GM12878 (cell line): ENCODE results near the gene CKS1B. TPM values are rescaled to one million over a fixed set of nuclear protein-coding genes. Genes with fewer than 3 reads are reported as not detected.

Experiments
- ATAC-seq: fragments of 200-7000 bp; cut with Tn5 transposase; 3 replicates; pipeline ENCODE4 v1.9.1; 2020; ENCODE audit warnings: mild to moderate bottlenecking, moderate library complexity
- BruUV-seq: library from RNA; stranded (reverse); fragments of 400-500 nt; replicated peaks from 2 replicates; lab custom pipeline; 2021; lab: Mats Ljungman, UMichigan
- CTCF ChIA-PET: fragments of 300-600 bp; sonication (Branson Sonifier 250); formaldehyde crosslinking; extraction: SDS; loops from one replicate; lab custom pipeline; 2021; ENCODE audit warnings: inconsistent platforms; lab: Yijun Ruan, JAX
- POLR2A ChIA-PET: fragments of 350-600 bp; formaldehyde crosslinking; extraction: SDS; loops from one replicate; lab custom pipeline; 2021; ENCODE audit warnings: inconsistent platforms; lab: Charles Lee
- RAD21 ChIA-PET: fragments of 300-600 bp; sonication (Branson Sonifier 250); formaldehyde crosslinking; loops from one replicate; lab custom pipeline; 2023; ENCODE audit warnings: antibody characterized with exemption; ENCODE audit not compliant: unreplicated experiment; lab: Charles Lee
- SMC1A ChIA-PET: fragments of 300-600 bp; sonication (Branson Sonifier 250); formaldehyde crosslinking; loops from one replicate; lab custom pipeline; 2023; ENCODE audit not compliant: unreplicated experiment, uncharacterized antibody; lab: Charles Lee
- DNase-seq: peaks from one replicate; pipeline ENCODE4 v3.0.0-alpha.2; 2011; ENCODE audit warnings: low read depth, low spot score
- FAIRE-seq: peaks from 3 replicates; lab custom pipeline; 2011; peaks lifted over from hg19 to GRCh38; lab: Jason Lieb, UNC
- H2AFZ ChIP-seq: 2 replicates; pipeline ENCODE4 v1.6.0; 2011; ENCODE audit warnings: low read depth, low read length, control low read depth; ENCODE audit not compliant: control insufficient read depth
- H3K27ac ChIP-seq: 2 replicates; pipeline ENCODE4 v1.5.1; 2011; ENCODE audit warnings: control low read depth; ENCODE audit not compliant: control insufficient read depth, insufficient read depth
- H3K27me3 ChIP-seq, 2 experiments: replicated peaks in 1 of 2; 2 replicates each; pipeline versions ENCODE4 v1.6.0 to v1.6.1; 2011; ENCODE audit warnings: low read length in 1 of 2; ENCODE audit not compliant: control insufficient read depth in 2 of 2, insufficient read depth in 2 of 2
- H3K36me3 ChIP-seq, 2 experiments: 2 replicates each; pipeline ENCODE4 v1.5.1; 2011; ENCODE audit warnings: low read length in 1 of 2; ENCODE audit not compliant: control insufficient read depth in 2 of 2, insufficient read depth in 2 of 2
- H3K4me1 ChIP-seq: 2 replicates; pipeline ENCODE4 v1.6.1; 2011; ENCODE audit warnings: mild to moderate bottlenecking, low read length, moderate library complexity, mixed read lengths; ENCODE audit not compliant: control insufficient read depth, insufficient read depth
- H3K4me2 ChIP-seq: 2 replicates; pipeline ENCODE4 v1.6.0; 2011; ENCODE audit warnings: control low read depth; ENCODE audit not compliant: control insufficient read depth, insufficient read depth
- H3K4me3 ChIP-seq: fragments of 200-600 bp; sonication (generic); 2 replicates; pipeline ENCODE4 v1.5.1; 2016
- H3K79me2 ChIP-seq: 2 replicates; pipeline ENCODE4 v1.6.0; 2011; ENCODE audit warnings: low read length; ENCODE audit not compliant: control insufficient read depth, insufficient read depth
- H3K9ac ChIP-seq: 2 replicates; pipeline ENCODE4 v1.8.0; 2011; ENCODE audit warnings: low read length, control low read depth, mixed read lengths; ENCODE audit not compliant: control insufficient read depth, insufficient read depth
- H3K9me3 ChIP-seq: replicated peaks from 3 replicates; pipeline ENCODE4 v1.5.1; 2011; ENCODE audit warnings: mild to moderate bottlenecking, low read length; ENCODE audit not compliant: control insufficient read depth, insufficient read depth
- H4K20me1 ChIP-seq: 2 replicates; pipeline ENCODE4 v1.6.0; 2011; ENCODE audit not compliant: control insufficient read depth, insufficient read depth
- ASH2L ChIP-seq: fragments of 300-600, 200-600 bp; sonication (generic); IDR thresholded peaks from 2 replicates; pipeline ENCODE4 v1.6.1; 2017; ENCODE audit warnings: low read depth, mild to moderate bottlenecking, borderline replicate concordance
- ATF2 ChIP-seq: IDR thresholded peaks from 2 replicates; pipeline ENCODE4 v1.6.1; 2012; ENCODE audit warnings: low read length, inconsistent platforms
- CBX3 ChIP-seq: fragments of 200-600 bp; sonication (generic); IDR thresholded peaks from 2 replicates; pipeline ENCODE4 v1.6.1; 2016; ENCODE audit warnings: low read depth, borderline replicate concordance
- CHD2 ChIP-seq: IDR thresholded peaks from 2 replicates; pipeline ENCODE4 v1.6.1; 2011; ENCODE audit warnings: low read depth, low read length, improper control_type of control experiment, borderline replicate concordance
- CHD4 ChIP-seq: fragments of 200-600 bp; sonication (generic); IDR thresholded peaks from 2 replicates; pipeline ENCODE4 v1.6.1; 2016; ENCODE audit warnings: mild to moderate bottlenecking
- MEF2B ChIP-seq: fragments of 450-650 bp; IDR thresholded peaks from 2 replicates; pipeline ENCODE4 v1.6.1; 2018; ENCODE audit warnings: mild to moderate bottlenecking, moderate library complexity; ENCODE audit not compliant: partially characterized antibody, poor library complexity, severe bottlenecking
- NRF1 ChIP-seq: conservative IDR thresholded peaks from 2 replicates; pipeline ENCODE4 v1.6.1; 2011; ENCODE audit warnings: mild to moderate bottlenecking, low read depth, low read length, improper control_type of control experiment
- PAX5 ChIP-seq: IDR thresholded peaks from 2 replicates; pipeline ENCODE4 v1.6.1; 2011; ENCODE audit warnings: low read depth, low read length, borderline replicate concordance
- POLR2A ChIP-seq: IDR thresholded peaks from 2 replicates; pipeline ENCODE4 v1.6.1; 2011; ENCODE audit warnings: low read depth, mild to moderate bottlenecking, low read length
- RB1 ChIP-seq: fragments of 450-650 bp; formaldehyde crosslinking; IDR thresholded peaks from 2 replicates; pipeline ENCODE4 v1.6.1; 2017; ENCODE audit warnings: mild to moderate bottlenecking, borderline replicate concordance
- RCOR1 ChIP-seq: conservative IDR thresholded peaks from 2 replicates; pipeline ENCODE4 v1.6.1; 2012; ENCODE audit warnings: low read depth, low read length, improper control_type of control experiment
- SIX5 ChIP-seq: IDR thresholded peaks from 2 replicates; pipeline ENCODE4 v1.6.1; 2011; ENCODE audit warnings: mild to moderate bottlenecking, low read depth, low read length, moderate library complexity; ENCODE audit not compliant: severe bottlenecking
- SKIL ChIP-seq: fragments of 450-650 bp; IDR thresholded peaks from 2 replicates; pipeline ENCODE4 v1.6.1; 2017; ENCODE audit warnings: mild to moderate bottlenecking, low read depth, inconsistent platforms; ENCODE audit not compliant: poor library complexity, severe bottlenecking
- TCF7 ChIP-seq: IDR thresholded peaks from 2 replicates; pipeline ENCODE4 v1.6.1; 2014; ENCODE audit warnings: antibody characterized with exemption, borderline replicate concordance
- USF1 ChIP-seq: IDR thresholded peaks from 2 replicates; pipeline ENCODE4 v1.6.1; 2011; ENCODE audit warnings: borderline replicate concordance, low read depth, mild to moderate bottlenecking, moderate library complexity, mixed read lengths, low read length; ENCODE audit not compliant: insufficient read depth; ENCODE audit errors: extremely low read length
- ZNF217 ChIP-seq: fragments of 450-650 bp; IDR thresholded peaks from 2 replicates; pipeline ENCODE4 v1.6.1; 2017; ENCODE audit warnings: antibody characterized with exemption, mild to moderate bottlenecking
- ZNF384 ChIP-seq: IDR thresholded peaks from 2 replicates; pipeline ENCODE4 v1.6.1; 2012; ENCODE audit warnings: low read depth, mild to moderate bottlenecking, low read length, improper control_type of control experiment, borderline replicate concordance
- ZSCAN29 ChIP-seq: fragments of 450-650 bp; IDR thresholded peaks from 2 replicates; pipeline ENCODE4 v1.6.1; 2017; ENCODE audit warnings: mild to moderate bottlenecking, moderate library complexity
- WGBS: methylation state at CpG from one replicate; pipeline ENCODE4 v1.1.6; 2016; ENCODE audit warnings: low lambda C conversion rate; ENCODE audit not compliant: insufficient replicate concordance, insufficient coverage; ENCODE audit errors: missing lambda C conversion rate; 5-methylcytosine and 5-hydroxymethylcytosine counted together
- in situ Hi-C: fragments of 300-500 bp; cut with MboI; formaldehyde crosslinking; loops from 9 replicates; pipeline ENCODE4 v1.14.3; 2018; ENCODE audit warnings: mixed read lengths
- intact Hi-C: fragments of 100-400 bp; cut with micrococcal nuclease; formaldehyde crosslinking; loops from one replicate; pipeline ENCODE4 v1.14.2; 2022; ENCODE audit not compliant: unreplicated experiment
- polyA plus RNA-seq, 11 experiments: library from polyadenylated mRNA; depleted of rRNA in 4 of 11; unstranded in 6 of 11; stranded (reverse) in 5 of 11; fragments of >200 nt; fragmentation: Nextera tagmentation in 4 of 11; fragmentation: Illumina TruSeq in 1 of 11; extraction: Ambion mirVana in 4 of 11; extraction: Trizol in 1 of 11; gene quantifications; 1 replicate in 1 of 11; 2 replicates in 10 of 11; pipeline versions ENCODE4 v1.2.1 to v1.2.3, GENCODE V29; 2011 to 2016; ENCODE audit warnings: inconsistent platforms in 2 of 11, missing spikeins in 2 of 11, low read depth in 1 of 11
- total RNA-seq, 4 experiments: library from RNA; depleted of rRNA in 3 of 4; stranded (reverse); fragments of >200 nt in 3 of 4; fragmentation: Illumina TruSeq in 1 of 4; extraction: Trizol in 1 of 4; gene quantifications; 2 replicates each; pipeline versions ENCODE4 v1.2.1 to v1.2.3, GENCODE V29; 2013 to 2021
- TF ChIP-seq, protein P1 (sequence below): fragments of 450-650 bp; IDR thresholded peaks from 2 replicates; pipeline ENCODE4 v1.6.1; 2016; ENCODE audit warnings: mild to moderate bottlenecking

Gene CKS1B
- total and polyA plus RNA-seq, 10 of the 15 experiments (the other 5 are each of a cell fraction or from before 2014, with no cell fraction given) = 125 to 608 (median 364) TPM

- H3K4me3 ChIP-seq = no peak overlapping the region
- no peak overlapping the region for H3K4me2 ChIP-seq
- ATAC-seq = no peak
- no peak overlapping the region for H3K9ac ChIP-seq
- H3K4me1 ChIP-seq = no peaks in the 10 kb centered on the region
- H3K79me2 ChIP-seq = no peaks in the 10 kb centered on the region
- TF ChIP-seq CHD2 (no peak), USF1 (no peak), CHD4 (no peak), MEF2B (no peak), RCOR1 (no peak), ZNF217 (no peak), ZSCAN29 (no peak), RB1 (no peak), ASH2L (no peak), TCF7 (no peak), SKIL (no peak), ZNF384 (no peak), CBX3 (no peak), ATF2 (no peak), PAX5 (no peak), SIX5 (no peak), NRF1 (no peak), POLR2A (no peak)
- TF ChIP-seq, protein P1, sequence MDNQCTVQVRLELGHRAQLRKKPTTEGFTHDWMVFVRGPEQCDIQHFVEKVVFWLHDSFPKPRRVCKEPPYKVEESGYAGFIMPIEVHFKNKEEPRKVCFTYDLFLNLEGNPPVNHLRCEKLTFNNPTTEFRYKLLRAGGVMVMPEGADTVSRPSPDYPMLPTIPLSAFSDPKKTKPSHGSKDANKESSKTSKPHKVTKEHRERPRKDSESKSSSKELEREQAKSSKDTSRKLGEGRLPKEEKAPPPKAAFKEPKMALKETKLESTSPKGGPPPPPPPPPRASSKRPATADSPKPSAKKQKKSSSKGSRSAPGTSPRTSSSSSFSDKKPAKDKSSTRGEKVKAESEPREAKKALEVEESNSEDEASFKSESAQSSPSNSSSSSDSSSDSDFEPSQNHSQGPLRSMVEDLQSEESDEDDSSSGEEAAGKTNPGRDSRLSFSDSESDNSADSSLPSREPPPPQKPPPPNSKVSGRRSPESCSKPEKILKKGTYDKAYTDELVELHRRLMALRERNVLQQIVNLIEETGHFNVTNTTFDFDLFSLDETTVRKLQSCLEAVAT = no peak
- no peaks in the 10 kb centered on the region for H3K27me3 ChIP-seq
- CTCF ChIA-PET = no interaction called here
- H3K36me3 ChIP-seq = peaks cover 22 to 27% of the 10 kb centered on the region in 2 experiments
- BruUV-seq = no TSS peak
- in situ Hi-C loops (no loop called here), intact Hi-C loops (no loop called here)
- FAIRE-seq = no peak
- POLR2A ChIA-PET = no interaction called here
- 69% methylated on average over 3 of the region's 3 CpGs for WGBS
- H2AFZ ChIP-seq = no peak overlapping the region
- H3K27ac ChIP-seq = no peak overlapping the region
- H3K9me3 ChIP-seq = no peaks in the 10 kb centered on the region
- no peak for DNase-seq
- RAD21 ChIA-PET = no interaction called here
- no peaks in the 10 kb centered on the region for H4K20me1 ChIP-seq
- SMC1A ChIA-PET = no interaction called here
Measured at GRCh38 chr1:154925335-154926170, 48.9 kb upstream of the CKS1B start.
